Breast epithelium (tissue), 3 donors: Measurements from ENCODE around the gene RNASEH1.

Source experiments
- CTCF ChIP-seq, 3 donors: fragments of 450-650 bp; IDR thresholded peaks; one replicate each; pipeline ENCODE4 v1.5.1; 2016 to 2017; ENCODE audit warnings: antibody characterized with exemption in 3 of 3, mild to moderate bottlenecking in 3 of 3, moderate library complexity in 3 of 3
- POLR2AphosphoS5 ChIP-seq, 3 donors: sonication (generic); formaldehyde crosslinking; IDR thresholded peaks; one replicate each; pipeline ENCODE4 v1.6.1; 2017; ENCODE audit warnings: antibody characterized with exemption in 3 of 3

GRCh38 chr2:3597567-3597966 lies 39.4 kb upstream of the RNASEH1 start:
- no peak for TF ChIP-seq CTCF (IDR thresholded peaks at IDR 0.05)
- no peak for TF ChIP-seq POLR2AphosphoS5 (IDR thresholded peaks at IDR 0.05)
